IPS-20b (cell line): ENCODE measurements around the gene WIPF2.
A peak's percentile ranks its signal among the peaks of the same experiment; 100 is the strongest.
"Not testable (repeated sequence)": the region's sequence is repeated elsewhere in the genome, so short reads cannot be mapped to it uniquely, and the experiment has no call there.

Source experiments
- H3K27ac ChIP-seq: one replicate; pipeline ENCODE4 v1.5.1; 2013; ENCODE audit warnings: low read length
- H3K27me3 ChIP-seq: 2 replicates; pipeline ENCODE4 v1.6.1; 2013; ENCODE audit warnings: mild to moderate bottlenecking, low read length, inconsistent platforms; ENCODE audit not compliant: insufficient read depth
- H3K36me3 ChIP-seq: 2 replicates; pipeline ENCODE4 v1.6.1; 2013; ENCODE audit warnings: low read depth, mild to moderate bottlenecking, inconsistent platforms, low read length, moderate library complexity; ENCODE audit not compliant: insufficient read depth
- H3K4me1 ChIP-seq: 2 replicates; pipeline ENCODE4 v1.6.1; 2013; ENCODE audit warnings: mild to moderate bottlenecking, control low read depth, inconsistent platforms, low read length, moderate library complexity; ENCODE audit not compliant: insufficient read depth
- H3K4me3 ChIP-seq: 2 replicates; pipeline ENCODE4 v1.5.1; 2013; ENCODE audit warnings: mild to moderate bottlenecking, low read length, inconsistent platforms
- H3K9ac ChIP-seq: 2 replicates; pipeline ENCODE4 v1.6.1; 2013; ENCODE audit warnings: low read depth, mild to moderate bottlenecking, inconsistent platforms, low read length, moderate library complexity
- H3K9me3 ChIP-seq: 2 replicates; pipeline ENCODE4 v1.6.1; 2013; ENCODE audit warnings: mild to moderate bottlenecking, low read depth, low read length, inconsistent platforms; ENCODE audit not compliant: insufficient read depth

Gene WIPF2

DNA sequence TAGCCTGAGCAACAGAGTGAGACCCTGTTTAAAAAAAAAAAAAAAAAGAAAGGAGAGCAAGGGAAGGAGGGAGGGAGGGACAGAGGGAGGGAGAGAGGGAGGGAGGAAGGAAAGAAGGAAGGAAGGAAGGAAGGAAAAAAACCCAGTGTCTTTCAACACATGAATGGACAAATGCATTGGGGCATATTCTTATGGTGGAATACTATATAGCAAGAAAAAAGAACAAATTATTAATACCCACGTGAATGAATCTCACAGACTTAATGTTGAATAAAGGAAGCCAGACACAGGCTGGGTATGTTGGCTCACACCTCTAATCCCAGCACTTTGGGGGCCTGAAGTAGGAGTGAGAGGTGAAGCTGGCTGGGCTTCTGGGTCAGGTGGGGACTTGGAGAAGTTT lies 21.6 kb upstream of the WIPF2 start:
- H3K27me3 ChIP-seq: no peaks in the 10 kb centered on the region
- H3K9ac ChIP-seq: no peak overlapping the region
- no peaks in the 10 kb centered on the region for H3K9me3 ChIP-seq
- H3K27ac ChIP-seq: no peak overlapping the region
- no peak overlapping the region for H3K4me3 ChIP-seq
- peaks cover 11% of the 10 kb centered on the region for H3K36me3 ChIP-seq
- no peaks in the 10 kb centered on the region for H3K4me1 ChIP-seq

DNA sequence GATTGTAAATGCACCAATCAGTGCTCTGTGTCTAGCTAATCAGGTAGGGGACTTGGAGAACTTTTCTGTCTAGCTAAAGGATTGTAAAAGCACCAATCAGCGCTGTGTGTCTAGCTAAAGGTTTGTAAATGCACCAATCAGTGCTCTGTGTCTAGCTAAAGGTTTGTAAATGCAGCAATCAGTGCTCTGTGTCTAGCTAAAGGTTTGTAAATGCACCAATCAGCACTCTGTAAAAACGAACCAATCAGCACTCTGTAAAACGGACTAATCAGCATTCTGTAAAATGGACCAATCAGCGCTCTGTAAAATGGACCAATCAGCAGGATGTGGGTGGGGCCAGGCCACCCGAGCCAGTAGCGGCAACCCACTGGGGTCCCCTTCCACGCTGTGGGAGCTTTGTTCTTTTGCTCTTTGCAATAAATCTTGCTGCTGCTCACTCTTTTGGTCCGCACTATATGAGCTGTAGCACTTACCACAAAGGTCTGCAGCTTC lies 21.1 kb upstream of the WIPF2 start:
- H3K9me3 ChIP-seq, H3K9ac ChIP-seq, H3K4me1 ChIP-seq, H3K27me3 ChIP-seq, H3K4me3 ChIP-seq, H3K27ac ChIP-seq, H3K36me3 ChIP-seq: not testable (repeated sequence)

DNA sequence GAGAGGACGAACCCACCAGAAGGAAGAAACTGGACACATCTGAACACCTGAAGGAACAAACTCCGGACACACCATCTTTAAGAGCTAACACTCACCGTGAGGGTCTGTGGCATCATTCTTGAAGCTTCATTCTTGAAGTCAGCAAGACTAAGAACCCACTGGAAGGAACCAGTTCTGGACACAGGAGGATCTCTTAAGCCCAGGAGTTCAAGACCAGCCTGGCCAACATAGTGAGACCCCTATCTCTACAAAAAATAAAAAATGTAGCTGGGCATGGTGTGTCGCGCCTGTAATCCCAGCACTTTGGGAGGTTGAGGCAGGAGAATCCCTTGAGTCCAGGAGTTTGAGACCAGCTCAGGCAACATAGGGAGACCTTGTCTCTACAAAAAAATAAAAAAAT lies 20.5 kb upstream of the WIPF2 start:
- Histone ChIP-seq H3K4me3 (no peak overlapping the region), H3K27ac (no peak overlapping the region)

DNA sequence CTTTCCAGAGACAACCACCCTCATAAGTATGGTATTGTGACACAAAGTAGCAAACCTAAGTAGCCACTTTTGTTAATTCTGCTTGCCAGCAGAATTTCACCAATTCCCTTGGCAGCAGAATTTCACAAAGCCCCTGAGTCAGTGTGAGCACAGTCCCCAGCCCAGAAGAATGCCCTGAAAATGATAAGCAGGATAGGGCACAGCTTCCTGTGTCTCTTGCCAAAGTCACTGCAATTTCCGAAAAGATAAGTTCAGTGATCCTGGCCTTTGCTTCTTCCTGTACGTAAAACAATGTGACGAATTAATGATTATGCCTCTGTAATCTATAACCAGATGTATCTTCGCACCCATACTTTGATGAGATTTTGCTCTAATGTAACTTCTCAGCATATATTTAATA lies 16.0 kb upstream of the WIPF2 start:
- Histone ChIP-seq H3K4me1 (no peaks in the 10 kb centered on the region), H3K4me3 (no peak overlapping the region), H3K9ac (no peak overlapping the region), H3K27me3 (no peaks in the 10 kb centered on the region), H3K9me3 (no peaks in the 10 kb centered on the region), H3K27ac (no peak overlapping the region), H3K36me3 (no peaks in the 10 kb centered on the region)

More for the DNA sequence above, 20.5 kb upstream of the WIPF2 start:
- Histone ChIP-seq H3K27me3 (no peaks in the 10 kb centered on the region), H3K36me3 (peaks cover 2% of the 10 kb centered on the region; the same call in 1 of the 2 replicates), H3K9me3 (no peaks in the 10 kb centered on the region), H3K4me1 (no peaks in the 10 kb centered on the region), H3K9ac (no peak overlapping the region)

DNA sequence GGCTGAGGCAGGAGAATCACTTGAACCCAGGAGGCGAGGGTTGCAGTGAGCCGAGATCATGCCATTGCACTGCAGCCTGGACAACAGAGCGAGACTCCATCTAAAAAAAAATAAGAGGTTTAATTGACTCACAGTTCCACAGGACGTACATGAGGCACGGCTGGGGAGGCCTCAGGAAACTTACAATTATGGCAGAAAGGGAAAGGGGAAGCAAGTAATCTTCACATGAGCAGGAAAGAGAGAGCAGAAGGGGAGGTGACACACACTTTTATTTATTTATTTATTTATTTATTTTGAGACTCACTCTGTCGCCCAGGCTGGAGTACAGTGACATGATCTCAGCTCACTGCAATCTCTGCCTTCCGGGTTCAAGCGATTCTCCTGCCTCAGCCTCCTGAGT lies 12.9 kb upstream of the WIPF2 start:
- H3K4me3 ChIP-seq, H3K9me3 ChIP-seq, H3K4me1 ChIP-seq, H3K27ac ChIP-seq, H3K27me3 ChIP-seq, H3K9ac ChIP-seq, H3K36me3 ChIP-seq: not testable (repeated sequence)

DNA sequence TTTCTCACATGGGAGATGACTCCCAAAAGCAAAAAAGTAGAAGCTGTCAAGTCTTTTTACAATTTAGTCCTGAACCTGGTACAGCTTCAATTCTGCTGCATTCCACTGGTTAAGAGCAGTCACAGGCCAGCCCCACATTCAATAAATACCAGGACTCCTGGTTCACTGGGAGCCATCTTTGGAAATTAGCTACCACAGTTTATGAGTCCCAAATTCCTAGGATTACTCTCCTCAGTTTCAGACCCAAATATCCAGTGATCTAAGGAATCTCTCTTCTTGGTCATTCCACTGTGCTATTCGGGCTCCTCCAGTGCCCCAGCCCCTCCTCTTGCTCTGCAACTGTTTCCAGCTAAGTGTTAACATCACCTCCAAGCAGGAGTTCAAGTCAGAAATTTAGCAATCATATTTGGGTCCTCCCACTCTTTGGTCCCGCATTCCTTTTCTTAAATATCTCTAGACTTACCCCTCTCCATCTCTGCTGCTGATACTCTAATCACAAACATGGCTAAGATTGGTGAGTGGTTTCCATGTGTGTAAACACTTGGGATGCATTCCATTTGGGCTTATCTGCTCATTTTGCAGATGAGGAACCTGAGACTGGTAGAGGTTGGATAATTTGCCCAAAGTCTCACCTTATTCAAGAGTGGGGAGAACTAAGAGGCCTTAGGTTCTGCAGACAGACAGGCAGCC lies 9.6 kb upstream of the WIPF2 start:
- Histone ChIP-seq H3K27me3 (no peaks in the 10 kb centered on the region), H3K9me3 (no peaks in the 10 kb centered on the region), H3K36me3 (no peaks in the 10 kb centered on the region), H3K4me3 (no peak overlapping the region), H3K27ac (no peak overlapping the region), H3K4me1 (no peaks in the 10 kb centered on the region), H3K9ac (no peak overlapping the region)

DNA sequence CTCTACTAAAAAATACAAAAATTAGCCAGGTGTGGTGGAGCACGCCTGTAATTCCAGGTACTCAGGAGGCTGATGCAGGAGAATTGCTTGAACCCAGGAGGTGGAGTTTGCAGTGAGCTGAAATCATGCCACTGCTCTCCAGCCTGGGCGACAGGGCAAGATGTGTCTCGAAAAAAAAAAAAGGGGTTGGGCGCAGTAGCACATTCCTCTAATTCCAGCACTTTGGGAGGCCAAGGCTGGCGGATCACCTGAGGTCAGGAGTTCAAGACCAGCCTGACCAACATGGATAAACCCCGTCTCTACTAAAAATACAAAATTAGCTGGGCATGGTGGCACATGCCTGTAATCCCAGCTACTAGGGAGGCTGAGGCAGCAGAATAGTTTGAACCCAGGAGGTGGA lies 5.2 kb upstream of the WIPF2 start:
- H3K36me3 ChIP-seq, H3K4me3 ChIP-seq, H3K27ac ChIP-seq, H3K4me1 ChIP-seq, H3K27me3 ChIP-seq, H3K9me3 ChIP-seq, H3K9ac ChIP-seq: not testable (repeated sequence)

DNA sequence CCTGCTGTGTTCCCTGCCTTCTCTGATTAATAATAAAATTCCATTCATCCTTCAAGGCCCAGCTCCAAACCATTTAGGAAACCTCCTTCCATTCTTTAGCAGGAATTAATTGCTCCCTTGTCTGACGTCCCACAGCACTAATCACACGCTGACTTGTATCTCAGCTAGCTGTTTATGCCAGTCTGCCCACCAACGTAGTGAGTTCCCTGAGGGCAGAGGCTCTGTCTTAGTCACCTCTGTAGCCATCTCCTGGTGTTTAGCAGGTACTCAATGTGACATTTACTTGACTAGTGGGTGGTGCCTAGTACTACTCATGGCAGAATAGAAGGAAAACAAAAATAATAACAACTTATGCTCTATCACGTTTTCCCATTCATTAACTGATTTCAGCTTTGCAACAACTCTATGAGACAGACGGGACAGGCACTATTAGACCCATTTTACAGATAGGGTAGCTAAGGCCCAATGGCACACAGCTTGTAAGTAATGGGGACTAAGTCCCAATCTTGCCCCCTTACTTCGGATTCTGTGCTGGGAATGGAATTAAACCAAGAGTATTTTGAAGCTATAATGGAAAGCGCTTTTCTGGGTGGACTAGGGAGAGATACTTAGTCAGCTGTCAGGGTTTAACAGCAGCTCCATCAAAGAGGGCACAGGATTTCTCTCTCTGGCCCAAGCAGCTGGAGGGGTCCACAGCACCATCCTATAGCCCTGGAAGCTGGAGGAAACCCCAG lies 931 bp upstream of the WIPF2 start:
- Histone ChIP-seq H3K4me3 (peak overlapping the region; percentile 88; the same call in 1 of the 2 replicates), H3K27ac (peak overlapping the region; percentile 42), H3K9ac (no peak overlapping the region; the same call in 1 of the 2 replicates), H3K9me3 (no peaks in the 10 kb centered on the region), H3K27me3 (no peaks in the 10 kb centered on the region), H3K36me3 (no peaks in the 10 kb centered on the region), H3K4me1 (no peaks in the 10 kb centered on the region)

DNA sequence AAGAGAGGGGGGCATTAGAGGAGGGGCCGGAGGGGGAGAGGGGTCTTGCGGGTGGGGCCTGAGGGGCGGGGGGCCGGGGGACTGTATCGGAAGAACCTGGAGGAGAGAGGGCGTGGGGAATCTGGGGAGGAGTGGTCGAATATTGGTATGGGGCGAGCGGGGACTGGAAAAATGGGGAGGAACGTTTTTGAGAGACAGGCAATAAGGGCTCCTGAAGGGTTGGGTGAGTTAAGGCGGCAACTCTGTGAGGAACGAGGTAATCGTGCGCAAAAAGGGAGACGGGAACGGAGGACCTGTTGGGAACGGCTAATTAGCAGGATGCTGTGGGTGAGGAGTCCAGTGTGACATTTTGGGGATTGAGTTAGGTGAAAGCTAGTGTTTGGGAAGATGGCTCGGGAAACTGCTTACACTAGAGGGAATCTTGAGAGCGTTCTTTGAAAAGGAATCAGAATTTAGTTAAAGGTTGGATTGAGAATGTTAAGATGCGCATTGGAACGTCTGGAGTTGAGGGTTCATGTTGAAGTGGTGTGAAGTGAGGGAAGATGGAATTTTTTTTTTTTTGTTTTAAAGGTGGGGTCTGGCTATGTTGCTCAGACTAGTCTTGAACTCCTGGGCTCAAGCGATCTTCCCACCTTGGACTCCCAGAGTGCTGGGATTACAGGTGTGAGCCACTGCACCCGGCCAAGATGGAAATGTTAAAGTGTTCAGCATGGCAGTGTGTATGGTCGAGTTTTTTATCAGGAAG lies 662 bp downstream of the WIPF2 start:
- Histone ChIP-seq H3K27me3 (no peaks in the 10 kb centered on the region), H3K27ac (no peak overlapping the region), H3K4me3 (peak overlapping the region; percentile 88), H3K9ac (peak overlapping the region; percentile 80; the same call in 1 of the 2 replicates), H3K36me3 (no peaks in the 10 kb centered on the region), H3K4me1 (no peaks in the 10 kb centered on the region), H3K9me3 (no peaks in the 10 kb centered on the region)

DNA sequence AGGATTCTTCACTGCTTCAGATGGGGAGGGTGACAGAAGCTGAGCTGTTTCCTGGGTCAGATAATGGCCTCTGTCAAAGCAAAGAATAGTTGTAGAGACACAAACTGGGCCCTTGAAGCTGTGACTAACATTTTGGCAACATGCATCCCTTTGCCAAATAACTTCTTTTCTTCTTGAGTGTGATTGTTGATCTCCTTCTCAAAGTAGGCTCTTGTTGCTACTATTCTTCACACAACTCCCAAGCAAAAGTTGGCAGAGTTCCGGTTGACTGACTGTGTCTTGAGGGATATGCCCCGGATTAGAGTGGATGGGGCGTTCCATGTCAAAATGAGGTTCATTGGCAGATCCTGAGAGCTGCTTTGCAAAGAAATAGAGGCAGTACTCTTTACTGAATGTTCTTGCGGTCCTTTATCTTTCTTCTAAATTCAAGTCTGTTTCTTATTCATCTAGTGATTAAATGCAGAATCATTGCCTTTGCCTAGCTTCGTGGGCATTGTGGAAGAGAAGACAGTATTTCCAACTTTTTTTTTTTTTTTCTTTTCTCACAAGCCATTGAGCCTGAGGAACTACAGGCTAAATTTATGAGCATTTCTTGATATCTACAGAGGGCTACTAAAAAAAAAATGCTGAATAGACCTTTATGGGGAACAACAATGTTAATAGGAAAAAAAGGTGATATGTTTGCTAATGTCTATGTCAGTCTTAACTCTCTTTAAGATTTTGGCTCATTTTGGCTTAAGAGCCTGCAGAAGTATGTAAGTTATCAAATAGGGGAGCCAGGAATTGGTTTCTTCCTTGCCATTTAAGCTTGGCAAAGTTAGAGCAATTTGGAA lies 5.8 kb downstream of the WIPF2 start:
- Histone ChIP-seq H3K9ac (no peak overlapping the region), H3K36me3 (no peaks in the 10 kb centered on the region), H3K4me3 (no peak overlapping the region), H3K9me3 (no peaks in the 10 kb centered on the region), H3K27ac (no peak overlapping the region), H3K27me3 (no peaks in the 10 kb centered on the region), H3K4me1 (no peaks in the 10 kb centered on the region)

DNA sequence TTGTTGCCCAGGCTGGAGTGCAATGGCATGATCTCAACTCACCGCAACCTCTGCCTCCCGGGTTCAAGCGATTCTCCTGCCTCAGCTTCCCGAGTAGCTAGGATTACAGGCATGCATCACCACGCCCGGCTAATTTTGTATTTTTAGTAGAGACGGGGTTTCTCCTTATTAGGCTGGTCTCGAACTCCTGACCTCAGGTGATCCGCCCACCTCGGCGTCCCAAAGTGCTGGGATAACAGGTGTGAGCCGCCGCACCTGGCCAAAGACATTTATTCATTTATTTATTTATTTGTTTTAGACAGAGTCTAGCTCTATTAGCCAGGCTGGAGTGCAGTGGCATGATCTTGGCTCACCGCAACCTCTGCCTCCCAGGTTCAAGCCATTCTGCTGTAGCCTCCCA lies 10.0 kb downstream of the WIPF2 start:
- H3K9ac ChIP-seq, H3K9me3 ChIP-seq, H3K4me3 ChIP-seq, H3K4me1 ChIP-seq, H3K27me3 ChIP-seq, H3K27ac ChIP-seq: not testable (repeated sequence)
- H3K36me3 ChIP-seq: peaks cover 12% of the 10 kb centered on the region
